Activated effector memory CD4-positive, alpha-beta T cell treated with anti-CD3 and anti-CD28 coated beads, Interleukin-2, amount 50 U/mL, for 16 hours (primary cell): ENCODE measurements around the gene C17orf107.

Source experiments
- DNase-seq: peaks from one replicate; pipeline ENCODE4 v3.0.0-alpha.2; 2020

The C17orf107 gene

GRCh38 chr17:4950746-4951204 is 51.4 kb downstream of the C17orf107 start, which contains the start of gene ENO3:
TSS of gene ENO3 (plus strand) at chr17:4951119. CDS start at chr17:4951830, 711 bp downstream.
- peak; percentile 62 for DNase-seq

- no peak for DNase-seq
Observed at GRCh38 chr17:4951486-4951885, 52.1 kb downstream of the C17orf107 start.
